ENCODE measurements around the gene AGO3.
"Not testable (repeated sequence)": the region's sequence is repeated elsewhere in the genome, so short reads cannot be mapped to it uniquely, and the experiment has no call there.

AGO3 gene

GRCh38 chr1:35988237-35988636 is 57.3 kb downstream of the AGO3 start:
- intact Hi-C loops (cut with micrococcal nuclease) = no loop called here
- Mint-ChIP-seq H3K4me1 (ENCODE audit: low read depth) (no peaks in the 10 kb centered on the region), H3K27me3 (no peaks in the 10 kb centered on the region), H3K36me3 (ENCODE audit: low read depth) (peaks cover 67% of the 10 kb centered on the region), H3K9me3 (no peaks in the 10 kb centered on the region), H3K27ac (no peak overlapping the region), H3K4me3 (no peak overlapping the region)

GRCh38 chr1:36006941-36007500 is 76.1 kb downstream of the AGO3 start:
- H3K27me3 Mint-ChIP-seq = no peaks in the 10 kb centered on the region
- H3K27ac Mint-ChIP-seq = no peak overlapping the region
- H3K4me3 Mint-ChIP-seq = no peak overlapping the region
- H3K4me1 Mint-ChIP-seq (ENCODE audit: low read depth) = no peaks in the 10 kb centered on the region
- intact Hi-C loops (cut with micrococcal nuclease) = no loop called here
- no peaks in the 10 kb centered on the region for H3K9me3 Mint-ChIP-seq
- peaks cover 27% of the 10 kb centered on the region for H3K36me3 Mint-ChIP-seq (ENCODE audit: low read depth)

GRCh38 chr1:36007741-36008140 is 76.8 kb downstream of the AGO3 start:
- Mint-ChIP-seq H3K27ac (no peak overlapping the region), H3K9me3 (no peaks in the 10 kb centered on the region), H3K27me3 (no peaks in the 10 kb centered on the region), H3K4me3 (no peak overlapping the region), H3K4me1 (ENCODE audit: low read depth) (no peaks in the 10 kb centered on the region), H3K36me3 (ENCODE audit: low read depth) (peaks cover 31% of the 10 kb centered on the region)
- intact Hi-C loops (cut with micrococcal nuclease) = no loop called here

- no peaks in the 10 kb centered on the region for H3K9me3 Mint-ChIP-seq
- H3K4me3 Mint-ChIP-seq = no peak overlapping the region
- peaks cover 38% of the 10 kb centered on the region for H3K36me3 Mint-ChIP-seq (ENCODE audit: low read depth)
- intact Hi-C loops (cut with micrococcal nuclease) = no loop called here
- H3K27me3 Mint-ChIP-seq = no peaks in the 10 kb centered on the region
- H3K27ac Mint-ChIP-seq = no peak overlapping the region
- H3K4me1 Mint-ChIP-seq (ENCODE audit: low read depth) = no peaks in the 10 kb centered on the region
These were observed 77.8 kb downstream of the AGO3 start for GRCh38 chr1:36008546-36009197.

GRCh38 chr1:36014722-36015220 is 83.9 kb downstream of the AGO3 start:
- Mint-ChIP-seq H3K4me3 (no peak overlapping the region), H3K36me3 (ENCODE audit: low read depth) (peaks cover 84% of the 10 kb centered on the region), H3K4me1 (ENCODE audit: low read depth) (no peaks in the 10 kb centered on the region), H3K9me3 (no peaks in the 10 kb centered on the region), H3K27ac (no peak overlapping the region), H3K27me3 (no peaks in the 10 kb centered on the region)
- intact Hi-C loops (cut with micrococcal nuclease) = no loop called here

- intact Hi-C loops (cut with micrococcal nuclease) = no loop called here
- Mint-ChIP-seq H3K36me3 (ENCODE audit: low read depth) (peaks cover 84% of the 10 kb centered on the region), H3K27ac (no peak overlapping the region), H3K4me3 (no peak overlapping the region), H3K4me1 (ENCODE audit: low read depth) (no peaks in the 10 kb centered on the region), H3K9me3 (no peaks in the 10 kb centered on the region), H3K27me3 (no peaks in the 10 kb centered on the region)
These were observed 85.8 kb downstream of the AGO3 start for GRCh38 chr1:36016686-36017085.

- Mint-ChIP-seq H3K36me3 (ENCODE audit: low read depth) (peaks cover 80% of the 10 kb centered on the region), H3K9me3 (no peaks in the 10 kb centered on the region)
- intact Hi-C loops (cut with micrococcal nuclease) = no loop called here
These were observed 92.3 kb downstream of the AGO3 start for GRCh38 chr1:36023098-36023769.

GRCh38 chr1:36024024-36024423 is 93.1 kb downstream of the AGO3 start:
- H3K27me3 Mint-ChIP-seq; H3K27ac Mint-ChIP-seq; H3K9me3 Mint-ChIP-seq; H3K4me1 Mint-ChIP-seq (ENCODE audit: low read depth); intact Hi-C loops (cut with micrococcal nuclease); H3K4me3 Mint-ChIP-seq: not testable (repeated sequence)
- H3K36me3 Mint-ChIP-seq (ENCODE audit: low read depth) = peaks cover 77% of the 10 kb centered on the region

More at GRCh38 chr1:36023098-36023769, 92.3 kb downstream of the AGO3 start:
- H3K4me1 Mint-ChIP-seq (ENCODE audit: low read depth) = no peaks in the 10 kb centered on the region
- H3K27ac Mint-ChIP-seq = no peak overlapping the region
- H3K27me3 Mint-ChIP-seq = no peaks in the 10 kb centered on the region
- H3K4me3 Mint-ChIP-seq = no peak overlapping the region

GRCh38 chr1:36024847-36025246 is 93.9 kb downstream of the AGO3 start:
- Mint-ChIP-seq H3K27ac (no peak overlapping the region), H3K36me3 (ENCODE audit: low read depth) (peaks cover 78% of the 10 kb centered on the region), H3K4me1 (ENCODE audit: low read depth) (no peaks in the 10 kb centered on the region), H3K27me3 (no peaks in the 10 kb centered on the region), H3K9me3 (no peaks in the 10 kb centered on the region), H3K4me3 (no peak overlapping the region)
- intact Hi-C loops (cut with micrococcal nuclease) = no loop called here

GRCh38 chr1:36027766-36028165 is 96.9 kb downstream of the AGO3 start:
- Mint-ChIP-seq H3K36me3 (ENCODE audit: low read depth) (peaks cover 81% of the 10 kb centered on the region), H3K27ac (no peak overlapping the region), H3K4me1 (ENCODE audit: low read depth) (no peaks in the 10 kb centered on the region), H3K4me3 (no peak overlapping the region), H3K9me3 (no peaks in the 10 kb centered on the region), H3K27me3 (no peaks in the 10 kb centered on the region)
- intact Hi-C loops (cut with micrococcal nuclease) = no loop called here

- no peak overlapping the region for H3K27ac Mint-ChIP-seq
- H3K9me3 Mint-ChIP-seq = no peaks in the 10 kb centered on the region
- no peak overlapping the region for H3K4me3 Mint-ChIP-seq
- no peaks in the 10 kb centered on the region for H3K27me3 Mint-ChIP-seq
- H3K36me3 Mint-ChIP-seq (ENCODE audit: low read depth) = peaks cover 53% of the 10 kb centered on the region
- intact Hi-C loops (cut with micrococcal nuclease) = no loop called here
- peaks cover 16% of the 10 kb centered on the region for H3K4me1 Mint-ChIP-seq (ENCODE audit: low read depth)
These were observed 100.5 kb downstream of the AGO3 start for GRCh38 chr1:36031441-36031840.

- intact Hi-C loops (cut with micrococcal nuclease) = no loop called here
- Mint-ChIP-seq H3K4me3 (peak overlapping the region; percentile 34), H3K36me3 (ENCODE audit: low read depth) (peaks cover 48% of the 10 kb centered on the region), H3K27me3 (no peaks in the 10 kb centered on the region), H3K4me1 (ENCODE audit: low read depth) (peaks cover 16% of the 10 kb centered on the region), H3K9me3 (no peaks in the 10 kb centered on the region), H3K27ac (peak overlapping the region; percentile 95)
These were observed 103.8 kb downstream of the AGO3 start for GRCh38 chr1:36034692-36035091.

- Mint-ChIP-seq H3K9me3 (no peaks in the 10 kb centered on the region), H3K36me3 (ENCODE audit: low read depth) (peaks cover 48% of the 10 kb centered on the region), H3K4me3 (peak overlapping the region; percentile 34), H3K27me3 (no peaks in the 10 kb centered on the region), H3K4me1 (ENCODE audit: low read depth) (peaks cover 16% of the 10 kb centered on the region), H3K27ac (peak overlapping the region; percentile 95)
- intact Hi-C loops (cut with micrococcal nuclease) = no loop called here
These were observed 104.2 kb downstream of the AGO3 start for GRCh38 chr1:36035154-36035553.

- Mint-ChIP-seq H3K36me3 (ENCODE audit: low read depth) (peaks cover 66% of the 10 kb centered on the region), H3K4me3 (no peak overlapping the region), H3K27ac (no peak overlapping the region), H3K27me3 (no peaks in the 10 kb centered on the region), H3K4me1 (ENCODE audit: low read depth) (peaks cover under 1% of the 10 kb centered on the region), H3K9me3 (no peaks in the 10 kb centered on the region)
- intact Hi-C loops (cut with micrococcal nuclease) = no loop called here
These were observed 109.3 kb downstream of the AGO3 start for GRCh38 chr1:36040238-36040637.
